Measurements from ENCODE around the gene EIF2B2.

The EIF2B2 gene

DNA sequence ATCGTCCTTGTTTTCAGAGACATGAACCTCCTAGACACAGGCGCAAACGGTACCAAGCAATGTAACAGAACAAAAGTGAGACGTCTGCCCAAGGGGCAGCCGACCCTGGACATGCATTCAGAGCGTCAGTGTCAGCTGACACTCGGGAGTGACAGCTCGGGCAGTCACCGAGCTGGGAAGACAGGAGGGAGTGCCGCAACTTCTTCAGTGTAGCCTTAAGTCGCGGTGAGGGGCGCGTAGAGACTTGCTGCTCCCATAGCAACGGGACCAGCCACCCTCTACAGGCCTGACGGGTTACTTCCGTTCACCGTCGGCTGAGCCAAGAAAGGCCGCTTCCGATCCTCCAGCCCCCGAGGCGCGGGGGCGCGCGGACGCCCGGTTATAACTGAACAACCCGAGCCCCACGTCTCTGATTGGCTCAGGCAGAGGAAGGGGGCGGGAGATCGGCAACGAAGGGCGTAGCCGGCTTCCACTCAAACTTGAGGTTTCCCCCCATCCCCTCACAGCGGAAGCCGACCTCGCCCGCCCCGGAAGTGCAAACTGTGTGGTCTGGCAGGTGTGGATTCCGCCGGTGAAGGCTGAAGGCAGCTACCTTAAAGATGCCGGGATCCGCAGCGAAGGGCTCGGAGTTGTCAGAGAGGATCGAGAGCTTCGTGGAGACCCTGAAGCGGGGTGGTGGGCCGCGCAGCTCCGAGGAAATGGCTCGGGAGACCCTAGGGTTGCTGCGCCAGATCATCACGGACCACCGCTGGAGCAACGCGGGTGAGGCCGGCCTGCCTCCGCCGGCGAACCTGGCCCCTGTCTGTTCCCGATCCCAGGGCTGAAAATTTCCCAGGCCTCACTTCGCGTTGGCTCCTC is at the start of gene EIF2B2:
Gene EIF2B2, plus strand, starts transcription at position 530 of the 858 bp plus-strand sequence. Its CDS starts 70 bp downstream, at position 600.
- no peak for FAIRE-seq

DNA sequence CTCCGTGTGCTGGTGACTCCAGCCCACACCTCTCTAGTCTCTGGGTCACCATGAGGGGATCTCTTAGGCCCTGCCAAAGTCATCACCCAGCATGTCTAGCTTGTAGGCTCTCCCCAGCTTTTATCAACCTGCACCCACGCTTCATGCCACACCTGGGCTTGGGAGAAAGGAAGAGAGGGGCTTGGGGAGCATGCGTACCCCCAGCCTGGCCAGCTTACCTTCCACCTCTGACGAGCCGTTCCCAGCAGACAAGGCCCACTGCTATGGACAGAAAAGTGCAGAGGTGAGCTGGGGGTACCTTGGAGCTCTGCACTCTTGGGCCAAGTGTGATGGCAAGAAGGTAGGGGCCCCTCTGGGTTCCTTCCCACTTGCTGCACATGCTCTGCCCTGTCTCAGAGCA is 49.0 kb upstream of the EIF2B2 start:
- FAIRE-seq = no peak

DNA sequence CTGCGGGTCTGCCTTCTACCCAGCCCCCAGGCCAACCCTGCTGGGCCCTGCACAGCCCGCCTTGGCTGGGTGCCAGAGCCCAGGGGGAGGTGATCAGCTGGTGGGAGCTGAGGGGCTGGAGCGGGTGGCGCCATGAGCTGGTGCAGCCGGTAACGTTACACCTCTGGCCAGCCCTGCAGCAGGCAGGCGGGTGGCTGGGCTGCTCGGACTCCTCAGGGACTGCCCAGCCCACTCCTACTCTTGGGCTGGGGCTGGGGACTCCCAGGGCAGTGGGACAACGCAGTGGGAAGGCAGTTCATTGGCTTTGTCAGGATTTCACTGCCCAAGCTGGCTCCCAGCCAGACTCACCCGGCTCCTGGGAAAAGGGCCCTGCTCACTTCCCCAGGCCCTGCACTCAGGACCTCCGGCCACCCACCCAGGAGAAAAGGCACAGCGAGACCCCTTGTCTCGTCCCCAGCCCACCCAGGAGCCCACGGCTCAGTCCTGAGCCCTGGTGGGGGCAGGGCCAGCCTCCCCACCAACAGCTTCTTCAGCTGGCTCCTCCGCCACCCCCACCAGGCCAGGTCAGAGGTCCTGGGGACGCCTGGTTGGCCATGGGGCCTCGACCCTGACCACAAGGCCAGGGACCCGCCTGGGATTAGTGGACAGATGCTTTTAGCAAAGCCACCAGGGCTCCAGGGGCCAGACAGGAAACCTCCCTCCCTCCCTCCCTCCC is 48.3 kb upstream of the EIF2B2 start:
- no peak for FAIRE-seq

DNA sequence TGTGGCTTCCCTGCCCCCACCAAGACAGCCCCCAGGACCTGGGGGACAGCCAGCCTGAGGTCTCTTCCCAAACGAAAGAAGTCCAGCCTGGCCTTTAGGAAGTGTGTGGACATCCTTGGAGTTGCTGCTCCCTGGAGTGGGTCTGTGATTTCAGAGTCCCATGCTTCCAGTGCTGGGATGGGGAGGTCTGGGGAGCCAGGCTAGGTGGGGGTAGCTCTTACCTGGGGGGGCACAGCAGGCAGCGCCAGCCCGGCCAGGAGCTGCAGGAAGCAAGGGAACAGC is 47.8 kb upstream of the EIF2B2 start:
- no peak for FAIRE-seq

GRCh38 chr14:74955229-74956026 is 47.3 kb upstream of the EIF2B2 start, which contains the start of gene PGF:
Gene PGF (minus strand): TSS chr14:74955597. CDS start chr14:74955242, 355 bp downstream.
- FAIRE-seq = no peak

DNA sequence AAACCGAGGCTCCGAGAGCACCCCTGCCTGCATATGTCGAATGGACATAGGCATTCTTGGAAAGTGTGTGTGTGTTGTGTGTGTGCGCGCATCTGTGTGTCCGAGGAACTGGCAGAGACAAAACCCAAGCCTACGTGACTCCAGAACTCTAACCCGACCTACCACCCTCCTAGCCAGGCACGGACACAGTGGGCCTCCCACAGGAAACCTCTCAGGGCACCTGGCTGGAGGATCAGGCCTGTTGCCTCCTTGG is 46.8 kb upstream of the EIF2B2 start:
- FAIRE-seq = no peak

DNA sequence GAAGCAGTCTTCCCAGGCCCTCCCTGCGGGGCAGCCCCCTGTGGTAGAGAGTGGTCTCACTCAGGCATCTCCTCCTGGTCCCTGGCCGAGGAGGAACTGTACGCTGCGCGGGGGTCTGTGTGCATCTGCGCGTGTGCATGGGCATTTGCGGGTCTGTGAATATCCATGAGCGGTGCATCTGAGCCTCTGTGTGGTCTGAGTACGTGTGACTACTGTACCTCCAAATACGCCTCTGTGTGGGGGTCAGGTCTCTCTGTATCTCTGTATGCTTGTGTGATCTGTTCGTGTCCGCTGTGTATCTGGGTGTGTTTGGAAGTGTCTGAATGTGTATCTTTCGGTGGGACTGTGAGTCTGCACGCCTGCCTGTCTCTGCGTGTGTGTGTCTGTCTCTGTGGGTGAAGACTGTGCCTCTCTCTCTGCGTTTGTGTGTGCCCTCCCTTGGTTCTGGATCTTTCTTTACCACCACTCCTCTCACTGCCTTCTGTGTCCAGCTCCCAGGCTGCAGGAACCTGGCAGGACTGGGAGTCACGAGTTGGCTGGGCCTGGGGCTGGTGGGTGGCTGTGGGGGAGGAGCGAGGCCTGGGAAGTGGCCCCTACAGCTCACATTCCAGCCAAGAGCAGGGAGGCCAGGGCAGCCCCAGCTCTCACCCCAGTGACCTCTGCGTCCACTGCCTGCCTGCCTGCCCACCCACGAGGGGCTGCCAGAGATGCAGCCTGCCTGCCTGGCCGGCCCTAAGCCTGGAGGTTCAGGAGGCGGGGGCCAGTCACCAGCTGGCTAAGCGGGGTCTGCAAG is 46.2 kb upstream of the EIF2B2 start:
- FAIRE-seq = no peak

DNA sequence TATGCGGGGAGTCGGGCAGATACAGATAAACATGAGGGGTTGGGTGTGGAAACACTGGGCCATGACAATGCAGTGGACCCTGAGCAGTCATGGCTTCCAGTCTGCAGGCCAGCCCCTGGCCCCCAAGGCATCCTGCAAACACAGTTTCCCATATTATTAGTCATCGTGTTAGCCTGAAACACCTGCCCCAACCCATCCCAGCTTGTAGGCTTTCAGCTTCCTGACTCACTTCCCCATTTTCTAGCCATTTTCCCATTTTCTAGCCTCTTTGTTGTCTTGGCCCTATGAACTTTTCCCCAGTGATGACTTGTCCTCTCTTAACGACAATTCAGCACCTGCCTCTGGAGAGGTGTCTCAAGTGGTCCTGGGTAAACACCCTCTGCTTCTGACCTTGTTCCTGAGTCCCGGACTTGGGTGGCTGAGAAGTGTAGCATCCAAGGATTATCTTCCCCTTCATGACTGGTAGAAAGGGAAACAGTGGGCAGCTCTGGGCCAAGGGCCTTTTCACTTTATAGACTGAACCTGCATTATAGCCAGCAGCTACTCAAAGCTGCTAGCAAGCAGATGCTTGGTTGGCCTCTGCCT is 43.0 kb upstream of the EIF2B2 start:
- FAIRE-seq = no peak

DNA sequence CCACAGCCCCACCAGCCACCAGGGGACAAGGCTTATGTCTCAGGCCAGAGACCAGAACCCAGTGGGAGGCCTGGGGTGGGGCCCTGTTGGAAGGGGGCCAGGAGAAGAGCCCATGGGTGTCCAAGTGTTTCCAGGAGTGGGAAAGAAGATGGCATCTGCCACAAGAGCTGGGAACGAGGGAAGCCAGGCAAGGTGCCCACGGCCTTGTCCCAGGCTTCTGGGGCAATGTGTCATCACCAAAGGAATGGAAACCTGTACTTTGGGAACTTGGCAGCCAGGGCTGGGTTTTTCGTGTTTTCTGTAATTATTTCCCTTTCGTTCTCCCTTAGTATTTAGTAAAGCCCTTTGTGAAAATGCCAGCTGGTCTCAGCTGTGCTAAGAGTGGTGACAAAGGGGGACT is 42.0 kb upstream of the EIF2B2 start:
- no peak for FAIRE-seq

GRCh38 chr14:74961238-74961911 is 41.3 kb upstream of the EIF2B2 start:
- FAIRE-seq = no peak

DNA sequence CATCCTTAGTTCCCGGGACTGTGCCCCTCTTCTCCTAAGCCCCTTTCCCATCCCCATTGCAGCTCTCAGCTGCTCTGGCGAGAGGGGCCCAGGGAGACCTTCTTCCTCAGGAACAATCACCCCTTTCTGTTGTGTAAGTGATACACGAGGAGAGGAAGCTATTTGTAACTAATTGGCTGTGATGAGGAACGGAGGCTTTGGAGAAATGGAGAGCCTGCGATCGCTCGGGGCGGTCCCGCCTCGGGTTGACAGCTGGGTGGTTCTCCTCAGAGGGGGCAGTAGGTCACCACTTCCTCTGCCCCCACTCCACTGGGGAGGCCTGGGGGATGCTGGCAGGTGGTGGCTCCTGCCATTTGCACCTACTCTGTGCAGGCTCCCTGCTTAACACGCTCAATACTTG is 40.7 kb upstream of the EIF2B2 start:
- no peak for FAIRE-seq

DNA sequence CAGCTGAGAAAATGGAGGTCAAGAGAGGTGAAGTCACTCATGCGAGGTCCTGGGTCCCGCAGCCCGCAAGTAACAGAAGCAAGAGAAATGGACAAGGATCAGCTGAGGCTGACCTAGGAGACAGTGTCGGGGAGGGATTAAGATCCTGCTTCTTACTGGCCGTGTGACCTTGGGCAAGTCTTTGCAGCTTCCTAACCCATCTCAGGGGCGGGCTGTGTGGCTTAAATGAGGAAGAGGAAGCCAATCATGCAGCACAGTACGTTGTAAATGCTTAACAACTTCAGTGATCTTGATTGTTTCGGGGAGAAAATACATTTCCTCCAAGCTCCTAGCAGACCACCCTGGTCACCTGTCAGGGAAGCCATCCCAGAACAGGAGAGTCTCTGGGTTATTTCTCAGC is 40.2 kb upstream of the EIF2B2 start:
- no peak for FAIRE-seq

GRCh38 chr14:74963178-74963704 is 39.5 kb upstream of the EIF2B2 start:
- FAIRE-seq = no peak

GRCh38 chr14:74963705-74964271 is 38.9 kb upstream of the EIF2B2 start:
- FAIRE-seq = no peak

DNA sequence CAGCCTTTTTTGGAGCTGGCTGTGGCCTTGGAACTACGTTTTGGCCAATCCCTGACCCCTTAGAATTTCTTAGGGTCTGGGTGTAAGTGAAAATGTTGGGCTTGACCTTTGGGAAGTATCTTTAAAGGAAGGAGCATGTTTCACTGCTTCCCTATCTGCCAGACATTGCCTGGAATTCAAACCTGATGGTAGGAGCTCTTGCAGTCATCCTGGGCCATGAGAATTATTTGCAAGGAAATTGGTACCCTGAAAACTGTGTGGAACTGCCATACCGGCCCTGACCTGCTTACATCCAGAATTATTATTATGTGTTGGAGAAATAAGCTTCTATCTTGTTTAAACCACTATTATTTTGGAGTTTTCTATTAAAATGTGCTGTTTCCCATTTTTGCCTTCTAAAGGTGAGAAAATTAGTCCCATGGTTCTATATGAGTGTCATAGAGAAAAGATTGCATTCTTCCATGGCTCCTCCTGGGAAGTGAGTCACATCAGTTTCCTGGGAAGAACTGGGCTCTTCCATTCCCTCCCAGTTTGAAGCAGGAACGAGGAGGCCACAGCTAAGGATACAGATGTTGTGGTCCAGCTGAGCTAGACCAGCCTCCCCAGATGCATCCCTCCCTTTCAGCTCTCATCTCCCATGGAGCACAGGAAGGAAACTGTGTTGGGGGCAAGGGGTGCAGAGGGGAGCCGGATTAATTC is 37.8 kb upstream of the EIF2B2 start:
- FAIRE-seq = no peak

- FAIRE-seq = no peak
These were observed 37.1 kb upstream of the EIF2B2 start for GRCh38 chr14:74965486-74966153.

- no peak for FAIRE-seq
These were observed 33.9 kb upstream of the EIF2B2 start for GRCh38 chr14:74968811-74969210.

DNA sequence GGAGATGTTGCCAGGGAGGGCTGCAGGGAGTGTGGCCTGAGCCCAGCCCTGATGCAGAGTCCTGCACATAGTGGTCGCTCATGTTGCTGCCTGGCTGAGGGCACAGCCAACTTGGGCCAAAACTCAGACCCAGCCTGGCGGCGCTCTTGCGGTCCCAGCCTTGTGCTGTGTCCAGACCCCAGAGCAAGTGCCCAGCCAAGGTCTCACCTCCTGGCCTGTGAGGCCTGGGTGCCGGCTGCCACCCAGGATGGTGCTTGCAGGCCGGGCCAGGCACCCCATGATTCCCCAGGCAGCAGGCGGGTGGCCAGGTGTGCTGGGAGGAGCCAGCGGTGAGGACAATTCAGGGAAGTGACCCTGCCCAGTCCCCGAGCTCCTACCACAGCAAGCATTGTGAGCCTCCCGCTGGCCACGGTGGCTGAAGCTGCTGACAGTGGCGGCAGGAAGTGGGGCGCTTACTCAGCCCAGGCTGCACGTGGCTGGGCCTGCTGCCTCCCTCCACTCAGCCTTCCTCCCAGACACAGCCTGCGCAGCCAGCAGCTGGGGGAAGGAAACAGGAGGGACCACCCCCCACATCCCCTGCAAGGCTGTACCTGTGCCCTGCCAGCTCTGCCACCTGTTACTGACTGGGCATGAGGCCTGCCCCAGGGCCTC is 29.6 kb upstream of the EIF2B2 start:
- no peak for FAIRE-seq

GRCh38 chr14:74973905-74974363 is 28.8 kb upstream of the EIF2B2 start:
- FAIRE-seq = no peak

All from colon (tissue), 2 donors.